ENCODE data around the gene DHRS1.

DNA sequence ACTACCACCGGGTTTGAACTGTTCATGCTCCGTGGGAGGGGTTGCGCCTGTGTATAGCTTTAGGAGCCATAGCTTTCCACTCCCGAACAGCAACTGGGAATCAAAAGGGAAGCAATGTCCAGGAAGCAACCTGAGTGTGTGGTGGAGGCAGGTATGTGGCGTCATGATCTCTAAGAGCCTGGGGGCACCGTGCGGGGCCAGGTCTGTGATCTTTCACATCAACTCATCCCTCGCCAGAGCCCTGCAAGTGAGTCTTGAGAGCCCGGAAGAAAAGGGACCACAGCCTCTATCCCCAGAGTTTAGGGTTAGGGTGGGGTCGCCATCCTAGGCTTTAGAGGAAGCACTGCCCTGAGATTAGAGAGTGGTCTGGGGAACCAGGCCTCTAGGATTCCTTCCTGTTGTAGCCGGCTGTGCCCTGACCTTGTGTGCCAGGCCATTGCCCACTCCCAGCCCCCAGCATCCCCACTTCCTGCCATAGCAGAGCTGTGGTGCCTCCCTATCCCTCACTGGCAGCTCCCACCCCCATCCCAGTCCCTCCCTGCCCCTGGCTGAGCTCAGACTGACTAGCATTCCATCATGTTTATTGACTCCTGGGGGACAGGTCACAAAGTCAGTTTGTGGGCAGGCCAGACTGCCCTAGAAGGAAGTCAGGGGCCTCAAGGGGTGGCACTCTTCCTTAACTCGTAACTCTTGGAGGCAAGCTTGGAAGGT, 36.0 kb upstream of the DHRS1 start:
- TF ChIP-seq EP300 (IDR thresholded peaks at IDR 0.05) = no peak
- TF ChIP-seq, protein P1, sequence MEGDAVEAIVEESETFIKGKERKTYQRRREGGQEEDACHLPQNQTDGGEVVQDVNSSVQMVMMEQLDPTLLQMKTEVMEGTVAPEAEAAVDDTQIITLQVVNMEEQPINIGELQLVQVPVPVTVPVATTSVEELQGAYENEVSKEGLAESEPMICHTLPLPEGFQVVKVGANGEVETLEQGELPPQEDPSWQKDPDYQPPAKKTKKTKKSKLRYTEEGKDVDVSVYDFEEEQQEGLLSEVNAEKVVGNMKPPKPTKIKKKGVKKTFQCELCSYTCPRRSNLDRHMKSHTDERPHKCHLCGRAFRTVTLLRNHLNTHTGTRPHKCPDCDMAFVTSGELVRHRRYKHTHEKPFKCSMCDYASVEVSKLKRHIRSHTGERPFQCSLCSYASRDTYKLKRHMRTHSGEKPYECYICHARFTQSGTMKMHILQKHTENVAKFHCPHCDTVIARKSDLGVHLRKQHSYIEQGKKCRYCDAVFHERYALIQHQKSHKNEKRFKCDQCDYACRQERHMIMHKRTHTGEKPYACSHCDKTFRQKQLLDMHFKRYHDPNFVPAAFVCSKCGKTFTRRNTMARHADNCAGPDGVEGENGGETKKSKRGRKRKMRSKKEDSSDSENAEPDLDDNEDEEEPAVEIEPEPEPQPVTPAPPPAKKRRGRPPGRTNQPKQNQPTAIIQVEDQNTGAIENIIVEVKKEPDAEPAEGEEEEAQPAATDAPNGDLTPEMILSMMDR (IDR thresholded peaks at IDR 0.05) = no peak
- no peak for TF ChIP-seq POLR2AphosphoS5 (IDR thresholded peaks at IDR 0.05)
